GM15510 (cell line): ENCODE measurements around the gene CD109.

Experiments used
- POLR2A ChIP-seq: IDR thresholded peaks from 3 replicates; pipeline ENCODE4 v1.6.1; 2011; ENCODE audit warnings: borderline replicate concordance; ENCODE audit not compliant: insufficient read length; ENCODE audit errors: extremely low read depth

Gene CD109

GRCh38 chr6:73675466-73676098, 20.4 kb upstream of the CD109 start:
- TF ChIP-seq POLR2A = no peak

DNA sequence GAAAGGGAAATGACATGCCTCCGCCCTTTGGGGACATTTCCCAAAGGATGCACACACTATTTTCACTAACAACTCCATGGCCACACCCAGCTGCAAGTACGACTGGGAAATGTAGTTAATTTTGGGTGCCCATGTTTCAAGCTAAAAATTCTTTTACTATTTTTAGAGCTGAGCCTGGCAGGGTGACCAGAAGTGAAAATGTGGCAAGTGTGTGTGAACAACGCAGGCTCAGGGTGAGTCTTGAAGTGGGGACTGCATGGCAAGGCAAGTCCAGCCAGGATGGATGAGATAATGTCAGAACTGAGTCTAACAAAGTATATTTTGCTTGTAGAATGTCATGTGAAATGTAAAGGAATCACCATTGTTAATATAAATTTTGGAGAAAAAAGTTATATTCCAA, 17.0 kb upstream of the CD109 start:
- TF ChIP-seq POLR2A = no peak

DNA sequence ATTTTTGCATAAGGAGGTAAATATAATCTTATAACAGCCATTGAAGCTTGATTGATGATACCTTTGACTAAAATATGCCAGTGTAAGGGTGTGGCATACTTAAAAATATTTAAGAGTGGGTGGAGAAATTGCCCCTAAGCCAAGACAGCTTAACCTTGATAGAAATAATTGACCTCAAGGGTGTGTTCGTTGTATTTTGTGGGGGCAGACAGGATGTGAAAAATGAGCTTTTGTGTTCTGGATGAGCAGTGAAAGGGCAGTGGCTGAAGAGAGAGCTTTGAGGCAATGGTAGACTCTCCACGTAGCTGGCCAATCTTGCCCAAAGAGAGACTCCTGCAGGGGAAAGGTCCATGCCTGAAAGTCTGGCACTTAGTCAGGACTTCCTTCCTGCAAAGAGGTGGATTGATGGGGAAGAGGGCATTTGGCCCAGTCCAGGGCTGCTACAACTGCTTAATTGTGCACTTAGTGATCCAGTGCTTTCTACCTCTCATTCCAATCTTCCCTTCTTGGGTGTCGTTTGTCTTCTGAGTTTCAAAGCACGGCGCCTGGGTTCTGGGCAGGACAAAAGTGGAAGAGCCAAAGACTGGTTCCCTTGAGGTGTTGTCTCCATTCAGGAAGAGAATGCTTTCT, 15.6 kb upstream of the CD109 start:
- TF ChIP-seq POLR2A = no peak

DNA sequence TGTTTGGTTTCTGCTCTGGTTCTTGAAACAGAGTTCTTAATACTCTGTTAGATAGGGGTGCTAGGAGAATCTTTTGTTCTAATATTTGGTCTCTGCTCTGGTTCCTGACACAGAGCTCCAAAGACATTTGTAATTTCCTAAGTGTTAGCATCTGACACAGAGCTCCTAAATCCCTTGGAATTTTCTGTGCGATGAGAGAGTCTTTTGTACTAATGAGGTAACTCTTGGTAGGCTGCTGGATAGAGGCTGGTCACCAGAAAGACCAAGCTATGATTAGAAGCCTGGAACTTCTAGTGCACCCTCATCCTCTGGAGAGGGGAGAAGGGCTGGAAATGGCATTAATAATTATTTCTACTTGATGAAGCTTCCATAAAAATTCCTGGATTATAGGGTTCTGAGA, 7.7 kb upstream of the CD109 start:
- no peak for TF ChIP-seq POLR2A

DNA sequence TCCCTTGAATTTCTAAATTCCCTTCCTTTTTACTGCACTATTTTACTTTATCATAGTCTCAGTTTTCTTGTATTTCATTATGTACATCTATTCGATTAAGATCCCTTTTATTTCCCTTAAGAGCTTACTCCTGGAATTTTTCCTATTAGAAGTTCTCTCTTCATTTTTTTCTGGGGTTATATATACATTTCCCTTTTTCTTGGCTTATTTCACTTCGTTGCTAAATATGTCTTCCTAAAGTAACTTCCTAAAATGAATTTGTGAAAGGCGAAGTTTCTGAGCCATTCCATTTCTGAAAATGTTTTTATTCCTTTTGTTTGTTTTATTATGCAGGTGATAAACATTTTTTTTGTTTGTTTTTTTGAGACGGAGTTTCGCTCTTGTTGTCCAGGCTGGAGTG, 5.9 kb upstream of the CD109 start:
- no peak for TF ChIP-seq POLR2A

- no peak for TF ChIP-seq POLR2A
Observed at GRCh38 chr6:73691512-73691911, 4.5 kb upstream of the CD109 start.

DNA sequence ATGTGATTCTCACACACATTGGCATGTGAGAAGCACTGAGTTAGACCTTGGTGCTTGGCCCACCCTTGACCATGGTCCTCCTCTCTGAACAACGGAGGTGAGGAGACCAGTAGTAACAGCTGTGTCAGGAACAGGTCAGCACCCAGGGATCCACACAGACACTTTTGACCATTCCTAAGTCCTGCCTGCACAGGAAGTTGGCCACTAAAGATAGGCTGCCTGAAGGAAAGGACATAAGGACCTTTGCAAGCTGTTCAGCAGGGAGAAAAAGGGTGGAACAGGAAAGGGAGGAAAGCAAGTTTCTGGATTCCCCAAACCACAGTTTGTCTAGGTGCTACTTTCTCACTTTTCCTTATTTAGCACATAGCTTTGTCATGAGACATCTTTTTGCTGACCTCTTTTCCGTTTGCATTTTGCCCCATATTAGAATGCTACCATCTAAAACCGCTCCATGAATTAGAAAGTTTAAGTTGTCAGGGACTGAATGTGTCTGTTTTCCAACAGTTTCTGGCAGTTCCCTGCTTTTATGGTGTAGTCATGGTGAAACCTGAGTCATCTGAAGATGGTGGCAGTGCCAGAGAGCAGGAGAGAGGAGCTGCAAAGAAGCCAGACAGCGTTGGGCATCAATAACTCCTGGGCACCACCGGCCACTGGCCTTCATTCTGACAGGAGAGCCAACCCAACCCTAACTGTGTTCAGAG, 1.1 kb upstream of the CD109 start:
- TF ChIP-seq POLR2A = no peak

DNA sequence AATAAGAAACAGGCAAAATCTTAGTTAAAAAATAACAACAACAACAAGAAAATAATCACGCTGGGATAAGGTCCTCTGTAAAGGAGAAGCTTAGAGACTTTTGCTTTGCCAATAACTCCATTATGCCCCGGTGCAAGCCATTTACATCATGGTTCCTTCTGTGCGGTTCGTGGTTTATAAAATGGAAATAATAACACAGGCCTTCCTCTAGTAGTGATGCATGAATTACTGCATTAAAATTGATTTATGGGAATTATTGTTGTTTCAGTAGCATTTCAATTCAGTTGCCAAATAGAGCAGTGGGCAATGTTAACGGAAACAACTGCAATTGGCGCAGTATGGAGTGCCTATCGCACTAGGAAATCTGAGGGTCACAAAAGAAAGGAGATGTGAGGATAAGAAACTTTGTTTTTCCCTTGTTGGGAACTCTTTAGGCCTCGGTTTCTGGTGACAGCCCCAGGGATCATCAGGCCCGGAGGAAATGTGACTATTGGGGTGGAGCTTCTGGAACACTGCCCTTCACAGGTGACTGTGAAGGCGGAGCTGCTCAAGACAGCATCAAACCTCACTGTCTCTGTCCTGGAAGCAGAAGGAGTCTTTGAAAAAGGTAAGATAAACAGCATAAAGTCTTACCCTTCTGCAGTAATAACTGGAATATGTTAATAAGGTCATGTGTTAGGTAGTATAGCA, 1.1 kb downstream of the CD109 start:
- no peak for TF ChIP-seq POLR2A

GRCh38 chr6:73699676-73700459, 3.9 kb downstream of the CD109 start:
- TF ChIP-seq POLR2A = no peak

GRCh38 chr6:73702444-73702843, 6.4 kb downstream of the CD109 start:
- TF ChIP-seq POLR2A = no peak

GRCh38 chr6:73703466-73703865, 7.5 kb downstream of the CD109 start:
- TF ChIP-seq POLR2A = no peak

DNA sequence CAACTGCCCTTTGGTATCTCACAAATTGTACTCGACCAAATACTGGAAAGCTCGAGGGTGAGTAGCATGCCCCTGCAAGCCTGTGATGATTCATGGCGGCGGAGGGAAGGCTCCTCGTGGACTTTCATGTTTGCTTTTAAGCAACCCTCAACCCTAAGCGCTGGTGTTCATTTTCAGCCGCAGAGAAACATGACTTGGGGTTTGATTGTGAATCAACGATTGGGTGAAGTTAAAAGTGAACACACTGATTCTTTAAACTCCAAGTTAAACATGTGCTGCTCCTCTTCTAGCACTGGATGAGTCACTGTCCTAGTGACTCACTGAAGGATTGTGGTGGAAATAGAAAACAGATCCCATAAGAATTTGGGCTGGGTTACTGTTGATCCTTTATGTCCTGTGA, 8.3 kb downstream of the CD109 start:
- TF ChIP-seq POLR2A = no peak

- TF ChIP-seq POLR2A = no peak
Observed at GRCh38 chr6:73704798-73705197, 8.8 kb downstream of the CD109 start.

DNA sequence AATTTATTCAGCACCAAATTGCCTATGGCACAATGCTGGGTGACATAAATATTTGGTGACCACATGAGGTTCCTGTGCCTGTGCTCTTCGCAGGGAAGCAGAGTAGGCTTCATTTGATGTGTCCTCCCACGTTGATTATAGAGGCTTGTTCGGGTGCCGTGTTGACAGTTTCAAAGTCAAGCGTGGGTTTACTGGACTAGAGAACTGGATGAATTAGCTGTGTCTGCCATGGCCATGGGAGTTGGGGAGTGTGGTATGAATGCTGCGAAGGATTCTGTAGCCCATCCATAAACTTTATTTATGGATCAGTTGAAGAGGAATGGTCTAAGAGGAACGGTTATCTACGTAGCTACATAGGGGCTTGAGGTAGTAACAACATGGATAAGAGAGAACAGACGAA, 11.0 kb downstream of the CD109 start:
- TF ChIP-seq POLR2A = no peak

DNA sequence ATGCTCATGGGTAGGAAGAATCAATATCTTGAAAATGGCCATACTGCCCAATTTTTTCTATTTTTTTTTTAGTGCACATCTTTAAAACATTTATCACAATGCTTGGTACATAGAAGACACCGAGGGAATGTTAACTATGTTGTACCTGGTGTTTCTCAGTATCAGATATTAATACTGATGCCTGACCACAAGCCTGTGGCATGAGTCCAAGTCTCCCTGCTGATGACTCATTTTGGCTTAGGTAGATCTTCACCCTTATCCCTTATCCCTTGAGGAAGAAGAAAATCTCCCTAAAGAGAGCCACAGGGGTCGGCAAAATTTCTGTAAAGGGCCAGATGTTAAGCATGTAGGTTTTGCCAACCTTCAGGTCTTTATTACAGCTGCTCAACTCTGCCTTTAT, 14.5 kb downstream of the CD109 start:
- no peak for TF ChIP-seq POLR2A
